ENCODE results near the gene PHLPP1. TPM values are rescaled to one million over a fixed set of nuclear protein-coding genes. Genes with fewer than 3 reads are reported as not detected.
"Not testable (repeated sequence)": the region's sequence is repeated elsewhere in the genome, so short reads cannot be mapped to it uniquely, and the experiment has no call there.

The PHLPP1 gene
- polyA plus RNA-seq, 10 donors = 3.9 to 13.1 (median 7.9) TPM

DNA sequence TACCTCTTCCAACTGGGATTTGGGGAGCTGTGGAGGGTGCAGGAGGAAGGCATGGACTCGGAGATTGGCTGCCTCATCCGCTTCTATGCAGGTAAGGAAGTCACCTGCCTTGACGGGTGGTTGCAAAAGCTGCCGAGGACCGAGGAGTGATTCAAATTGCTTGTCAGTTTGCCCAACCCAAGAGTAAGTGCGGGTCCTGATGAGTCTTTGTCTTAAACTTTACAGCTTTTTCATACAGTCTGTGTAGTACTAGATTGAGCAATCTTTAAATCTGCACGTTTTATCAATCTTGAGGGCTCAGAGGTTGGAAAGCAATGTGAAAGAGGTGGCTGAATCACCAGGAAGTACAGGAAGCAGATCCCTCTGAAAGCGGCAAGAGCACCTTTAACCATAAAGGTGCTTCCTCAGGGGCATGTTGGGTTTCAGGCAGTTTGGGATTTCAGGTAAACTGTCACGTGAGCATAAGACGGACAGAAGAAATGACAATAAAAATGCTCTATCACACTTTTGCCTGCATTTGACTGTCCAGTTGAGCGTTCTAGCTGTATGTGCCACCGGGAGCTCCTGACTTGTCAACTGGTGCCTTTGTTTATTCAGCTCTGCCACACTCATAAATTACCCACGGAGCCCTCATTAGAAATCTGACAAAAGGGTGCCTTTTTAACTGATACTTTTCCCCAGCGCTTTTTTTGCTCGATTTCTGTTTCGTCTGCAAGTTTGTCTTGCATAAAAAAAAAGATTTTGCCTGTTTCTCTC is 2.0 kb downstream of the PHLPP1 start:
- peak in 1 of 3 donors; percentile 73 for DNase-seq

DNA sequence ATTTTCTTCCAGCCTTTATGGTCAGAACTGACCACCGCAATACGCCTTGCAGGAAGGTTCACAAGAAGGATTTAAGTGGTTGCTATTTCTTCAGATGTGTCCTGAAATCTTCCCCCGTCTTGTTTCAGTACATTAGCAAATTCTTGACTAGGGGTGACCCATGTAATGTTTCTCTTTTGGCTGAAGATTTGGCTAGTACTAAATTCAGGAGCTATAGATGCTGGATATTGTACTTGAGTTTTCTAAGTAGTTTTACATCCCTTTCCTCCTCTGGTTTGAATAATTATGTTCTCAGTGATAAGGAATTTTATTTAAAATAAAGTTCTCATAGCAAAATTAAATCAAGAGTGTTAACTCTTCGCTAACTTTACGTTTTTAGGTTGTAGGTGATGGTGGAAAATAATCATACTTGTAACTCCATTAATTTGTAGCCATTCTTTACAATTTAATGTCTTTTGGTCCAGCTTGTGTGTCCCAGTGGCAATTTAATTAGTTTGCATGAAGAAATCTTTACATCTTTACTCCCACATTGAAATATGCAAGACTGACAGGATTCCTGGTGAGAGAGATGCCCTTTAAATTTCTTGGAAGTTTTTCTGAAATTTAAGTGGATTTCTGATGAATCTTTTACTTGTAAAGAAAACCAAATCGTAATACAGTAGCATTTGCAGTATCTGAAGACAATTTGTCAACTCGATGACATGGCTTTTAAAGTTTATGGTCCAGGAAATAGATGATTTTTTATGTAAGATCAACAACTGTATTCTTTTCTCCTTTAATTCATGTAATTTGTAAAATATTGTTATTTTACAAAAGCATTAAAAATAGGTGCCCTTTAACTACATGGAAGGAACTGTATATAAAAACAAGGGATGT is 2.8 kb downstream of the PHLPP1 start:
- peak in 1 of 3 donors; percentile 52 for DNase-seq

DNA sequence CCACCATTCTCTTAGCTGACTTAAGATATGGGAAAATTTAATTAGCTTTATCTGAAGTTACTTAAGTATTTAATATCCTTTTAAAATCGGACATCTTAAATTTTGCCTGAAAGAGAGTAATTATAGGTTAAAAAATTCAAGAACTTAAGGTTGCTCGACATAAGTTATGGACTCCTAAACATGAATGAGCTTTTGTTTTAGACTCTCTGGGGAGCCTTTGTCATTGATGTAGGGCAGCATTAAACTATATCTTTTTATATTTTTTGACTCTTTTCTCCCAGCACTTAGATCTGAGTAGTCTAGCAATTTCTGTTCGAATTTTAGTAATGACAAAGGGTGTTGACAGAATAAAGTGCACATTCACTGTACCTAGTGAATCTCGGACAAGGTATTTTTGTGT is 4.7 kb downstream of the PHLPP1 start:
- no peak for DNase-seq

DNA sequence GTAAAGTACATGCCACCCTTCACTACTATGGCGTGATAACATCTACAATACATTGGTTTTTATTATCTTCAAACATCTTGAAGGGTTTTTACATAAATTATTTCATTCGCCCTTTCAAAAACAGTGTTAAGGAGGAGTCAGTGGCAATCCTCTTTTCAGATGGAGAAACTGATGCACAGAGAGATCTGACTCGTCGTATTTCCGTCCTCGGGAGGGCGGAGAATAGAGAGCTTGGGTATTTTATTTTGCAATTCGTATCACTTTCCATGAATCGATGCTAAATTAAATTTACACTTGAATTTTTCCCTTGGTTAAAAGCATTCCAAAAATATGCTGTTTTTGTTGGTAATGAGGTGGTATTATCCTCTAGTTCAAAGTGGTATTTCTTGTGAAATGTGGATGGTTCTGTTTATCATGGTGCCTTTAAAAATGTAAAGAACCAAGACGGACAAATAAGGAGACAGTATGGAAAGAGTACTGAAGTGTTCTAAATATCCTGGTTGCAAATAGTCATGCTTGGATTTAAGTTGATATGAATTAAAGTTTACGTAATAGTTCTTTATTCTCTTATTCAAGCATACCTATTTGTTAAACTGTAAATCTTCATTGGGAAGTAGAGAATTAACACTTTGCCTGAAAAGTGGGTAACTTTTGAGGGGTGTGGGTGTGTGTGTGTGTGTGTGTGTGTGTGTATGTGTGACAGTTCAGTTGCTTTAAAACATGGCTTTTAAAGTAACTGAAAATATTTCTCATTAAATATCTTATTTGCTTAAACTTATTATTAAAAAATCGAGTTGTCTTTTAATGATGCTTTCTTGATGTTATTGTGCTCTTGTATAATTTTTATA is 5.6 kb downstream of the PHLPP1 start:
- DNase-seq = peak in 1 of 3 donors; percentile 24

DNA sequence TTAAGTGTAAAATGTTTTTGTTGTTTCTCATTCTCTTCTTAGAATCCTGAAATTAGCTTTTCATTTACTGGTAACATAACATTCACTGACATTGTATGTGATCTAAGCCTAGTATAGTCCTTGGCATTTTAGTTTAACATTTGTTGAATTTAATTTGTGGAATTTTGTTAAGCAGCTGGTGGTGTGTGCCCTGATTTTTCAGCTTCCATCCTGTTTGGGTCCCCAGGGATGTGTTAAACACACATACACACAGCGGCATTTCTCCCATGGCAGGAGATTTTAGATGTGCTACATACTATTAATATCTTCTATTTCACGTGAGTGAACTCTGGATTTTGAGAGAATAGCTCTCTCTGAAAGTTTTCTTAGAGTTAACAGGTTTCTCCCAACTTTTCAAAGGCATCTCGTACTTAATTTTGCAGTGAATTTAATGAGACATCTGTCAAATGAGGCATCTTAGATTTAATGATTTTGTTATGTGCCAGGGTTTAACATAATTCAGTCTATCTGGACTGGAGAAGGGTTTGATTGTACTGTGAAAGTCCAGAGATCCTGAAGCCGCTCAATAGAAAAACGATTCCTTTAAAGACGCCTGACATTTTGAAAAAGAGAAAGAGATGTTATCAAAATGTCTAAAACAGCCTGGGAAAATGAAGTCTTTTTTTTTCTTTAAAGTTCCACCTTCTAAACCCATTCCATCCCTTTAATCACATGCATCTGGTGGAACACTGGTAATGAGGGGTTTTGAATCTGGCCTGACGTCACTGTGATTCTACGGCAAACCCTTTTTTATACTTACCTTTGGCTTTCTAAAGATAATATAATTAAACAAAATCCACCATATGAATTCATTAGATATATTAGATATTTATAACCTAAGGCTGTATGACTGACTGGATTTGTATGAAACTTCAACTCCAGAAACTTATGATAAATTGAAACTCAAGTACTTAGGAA is 6.8 kb downstream of the PHLPP1 start:
- peak in 1 of 3 donors; percentile 48 for DNase-seq

DNA sequence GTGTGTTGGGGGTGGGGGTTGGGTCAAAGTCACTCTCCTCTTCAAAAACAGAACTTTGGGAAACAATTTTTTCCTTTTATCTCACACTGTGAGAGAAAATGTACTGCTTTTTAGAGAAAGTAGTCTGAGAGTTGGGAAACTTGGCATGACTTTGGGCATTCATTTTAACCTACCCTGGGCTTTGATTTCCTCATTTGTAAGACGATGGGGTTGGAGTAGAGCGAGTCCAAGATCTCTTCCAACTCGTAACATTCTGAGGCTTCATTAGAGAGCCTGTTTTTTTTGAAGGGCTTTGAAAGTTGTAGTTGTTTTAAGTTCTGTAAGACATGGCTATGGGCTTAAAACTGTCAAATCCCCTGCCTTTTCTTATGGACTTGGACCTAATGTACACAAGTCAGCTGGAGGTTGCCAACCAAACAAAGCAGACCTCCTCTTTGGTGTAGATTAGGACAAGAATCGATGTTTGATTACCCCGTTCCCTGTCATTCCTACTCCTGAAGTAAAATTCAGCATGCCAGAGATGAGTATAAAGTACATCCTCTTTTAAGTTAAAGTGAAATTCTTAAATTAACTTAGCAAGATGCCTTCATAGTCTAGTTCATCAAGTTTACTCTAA is 8.4 kb downstream of the PHLPP1 start:
- DNase-seq = no peak

DNA sequence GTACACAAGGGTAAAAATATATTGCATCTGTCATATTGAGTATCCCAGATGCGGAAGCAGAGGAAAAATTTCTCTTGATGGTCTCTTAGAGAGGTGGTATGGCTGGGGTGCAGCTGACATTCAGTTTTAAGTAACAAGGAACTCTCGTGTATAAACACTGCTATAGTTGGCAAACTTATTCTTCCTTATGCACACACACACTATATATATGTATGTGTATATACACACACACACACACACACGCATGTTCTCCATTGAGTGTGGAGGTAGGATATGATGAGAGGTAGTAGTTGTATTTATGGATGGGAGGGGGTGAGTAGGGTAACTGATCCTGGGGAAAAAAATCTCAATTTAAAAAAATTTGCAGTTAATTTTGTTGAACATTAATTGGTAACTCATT is 10.6 kb downstream of the PHLPP1 start:
- no peak for DNase-seq

DNA sequence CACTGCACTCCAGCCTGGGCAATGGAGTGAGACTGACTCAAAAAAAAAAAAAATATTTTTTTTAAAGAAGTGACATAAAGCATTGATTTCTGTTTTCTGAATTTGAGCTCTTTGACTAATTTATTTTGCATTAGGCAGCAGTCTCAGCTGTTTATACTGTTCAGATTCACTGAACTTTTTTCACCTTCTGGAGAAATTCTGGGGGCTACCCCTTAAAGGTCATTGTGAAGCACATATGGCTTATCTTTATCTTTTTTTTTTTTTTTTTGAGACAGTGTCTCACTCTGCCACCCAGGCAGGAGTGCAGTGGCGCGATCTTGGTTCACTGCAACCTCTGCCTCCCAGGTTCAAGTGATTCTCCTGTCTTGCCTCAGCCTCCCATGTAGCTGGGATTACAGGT is 12.9 kb downstream of the PHLPP1 start:
- no peak for DNase-seq

DNA sequence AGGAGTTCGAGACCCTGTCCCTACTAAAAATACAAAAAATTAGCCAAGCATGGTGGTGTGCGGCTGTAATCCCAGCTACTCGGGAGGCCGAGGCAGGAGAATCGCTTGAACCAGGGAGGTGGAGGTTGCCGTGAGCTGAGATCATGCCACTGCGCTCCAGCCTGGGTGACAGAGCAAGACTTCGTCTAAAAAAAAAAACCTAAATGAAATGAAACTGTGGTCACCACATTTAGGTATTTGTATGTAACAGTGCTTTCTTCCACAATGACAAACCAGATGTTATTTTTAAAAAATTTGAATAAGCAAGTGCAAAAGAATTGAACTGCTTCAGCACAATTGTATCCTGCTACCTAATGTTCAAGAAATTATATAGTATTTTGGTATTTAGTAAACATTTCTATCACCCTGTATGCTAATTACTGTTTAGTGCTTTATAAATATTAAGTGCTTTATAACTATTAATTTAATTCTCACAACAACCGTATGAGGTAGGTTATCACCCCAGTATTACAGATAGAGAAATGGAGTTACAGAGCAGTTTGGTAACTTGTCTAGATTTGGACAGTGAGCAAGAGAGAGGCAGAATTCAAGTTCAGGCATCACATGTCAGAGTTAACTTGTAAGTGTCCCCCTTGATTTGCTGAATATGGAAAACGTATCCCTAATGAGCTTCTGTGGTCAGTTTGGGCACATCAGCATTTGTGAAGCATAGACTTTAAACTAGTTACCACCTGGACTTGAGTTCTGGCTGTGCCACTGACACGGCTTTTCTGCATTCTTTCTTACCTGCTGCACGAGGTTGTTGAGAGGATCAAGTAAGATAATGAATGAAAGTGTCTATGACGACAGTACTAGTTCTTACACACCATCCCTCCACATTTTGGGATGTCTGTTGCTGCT is 14.4 kb downstream of the PHLPP1 start:
- no peak for DNase-seq

DNA sequence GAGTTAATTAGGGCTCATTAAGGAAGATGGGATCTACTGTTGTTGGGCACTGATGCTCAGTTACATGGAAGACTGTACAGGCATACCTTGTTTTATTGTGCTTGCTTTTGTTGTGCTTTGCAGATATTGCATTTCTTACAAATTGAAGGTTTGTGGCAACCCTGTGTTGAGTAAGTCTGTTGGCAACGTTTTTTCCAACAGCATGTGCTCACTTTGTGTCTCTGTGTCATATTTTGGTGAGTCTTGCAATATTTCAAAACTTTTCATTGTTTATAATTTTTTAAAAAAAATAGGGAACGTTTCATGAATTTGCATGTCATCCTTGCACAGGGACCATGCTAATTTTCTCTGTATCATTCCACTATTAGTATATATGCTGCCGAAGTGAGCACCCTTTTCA is 15.6 kb downstream of the PHLPP1 start:
- no peak for DNase-seq

DNA sequence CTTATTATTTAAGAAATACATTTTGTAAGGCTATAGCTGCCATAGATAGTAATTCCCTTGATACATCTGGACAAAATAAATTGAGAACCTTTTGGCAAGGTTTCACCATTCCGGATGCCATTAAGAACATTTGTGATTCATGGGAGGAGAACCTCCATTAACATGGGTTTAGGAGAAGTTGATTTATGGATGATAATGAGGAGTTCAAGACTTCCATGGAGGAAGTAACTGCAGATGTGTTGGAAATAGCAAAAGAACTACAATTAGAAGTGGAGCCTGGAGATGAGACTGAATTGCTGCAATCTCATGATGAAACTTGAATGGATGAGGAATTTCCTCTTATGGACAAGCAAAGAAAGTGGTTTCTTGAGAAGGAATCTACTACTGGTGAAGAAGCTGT is 17.3 kb downstream of the PHLPP1 start:
- DNase-seq = no peak

DNA sequence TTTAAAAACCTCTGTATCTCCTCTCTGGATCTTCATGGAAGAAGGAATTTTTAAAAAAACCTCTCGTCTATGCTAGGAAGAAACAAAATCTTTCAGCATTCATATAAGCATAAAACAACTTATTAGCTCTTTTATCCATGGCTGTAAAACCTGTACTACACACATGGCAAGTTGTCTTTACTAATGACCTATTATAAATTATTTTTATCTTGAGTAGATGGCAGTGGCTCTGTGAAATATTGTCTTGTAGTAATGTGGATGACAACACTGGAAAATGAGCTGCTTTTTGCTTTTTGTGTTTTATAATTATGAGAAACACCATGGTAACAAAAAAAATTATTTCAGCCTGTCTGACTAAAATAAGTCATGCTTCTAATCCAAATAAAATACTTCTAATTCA is 18.9 kb downstream of the PHLPP1 start:
- DNase-seq = no peak

DNA sequence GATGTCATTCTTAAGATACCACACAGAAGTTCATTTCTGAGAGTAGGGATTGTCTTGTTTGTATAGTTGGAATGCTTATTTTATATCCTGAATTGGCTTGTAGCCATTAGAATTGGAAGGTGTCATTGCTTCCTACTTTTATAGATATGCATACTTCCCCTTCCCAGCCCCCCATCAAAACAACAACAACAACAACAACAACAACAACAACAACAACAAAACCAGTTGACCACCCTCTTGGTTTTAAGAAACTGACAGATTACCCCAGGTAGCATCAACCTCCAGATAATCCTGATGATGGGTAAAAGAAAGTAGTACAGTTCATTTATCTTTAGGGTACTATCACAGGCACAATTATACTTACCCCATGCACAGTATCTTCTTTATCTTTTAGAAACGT is 20.0 kb downstream of the PHLPP1 start:
- no peak for DNase-seq

DNA sequence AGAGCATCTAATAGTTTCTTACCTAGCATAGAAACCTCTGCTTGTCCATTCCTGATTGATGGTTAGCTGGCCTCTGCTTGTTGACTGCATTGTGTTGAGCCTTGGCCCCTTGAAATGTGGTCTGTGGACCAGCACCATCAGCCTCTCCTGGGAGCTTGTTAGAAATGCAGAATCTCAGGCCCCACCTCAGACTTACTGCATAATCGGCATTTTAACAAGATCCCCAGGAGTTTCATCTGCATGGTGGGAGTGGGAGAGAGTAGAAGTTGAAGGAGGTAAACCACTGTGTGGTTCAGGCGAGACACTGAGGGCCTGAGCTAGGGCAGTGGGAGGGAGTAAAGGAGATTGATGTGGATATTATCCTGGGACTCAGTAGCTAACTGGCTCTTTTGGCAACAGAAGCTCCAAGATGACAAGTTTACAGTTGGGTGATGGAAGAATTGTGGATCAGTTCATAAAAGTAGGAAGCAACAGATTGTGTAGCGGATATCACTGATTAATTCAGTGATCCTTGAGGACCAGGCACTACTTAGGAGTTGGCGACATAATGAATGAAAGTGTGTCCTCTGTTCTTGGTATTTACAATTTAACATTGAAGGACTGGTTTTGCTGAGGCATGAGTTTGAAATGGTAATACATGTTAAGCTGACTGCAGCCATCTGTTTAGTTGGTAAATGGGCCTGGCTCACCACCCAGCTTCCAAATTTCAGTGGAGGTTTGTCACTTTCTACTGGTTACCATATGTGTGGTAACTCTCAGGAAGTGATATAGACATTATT is 20.9 kb downstream of the PHLPP1 start:
- no peak for DNase-seq

DNA sequence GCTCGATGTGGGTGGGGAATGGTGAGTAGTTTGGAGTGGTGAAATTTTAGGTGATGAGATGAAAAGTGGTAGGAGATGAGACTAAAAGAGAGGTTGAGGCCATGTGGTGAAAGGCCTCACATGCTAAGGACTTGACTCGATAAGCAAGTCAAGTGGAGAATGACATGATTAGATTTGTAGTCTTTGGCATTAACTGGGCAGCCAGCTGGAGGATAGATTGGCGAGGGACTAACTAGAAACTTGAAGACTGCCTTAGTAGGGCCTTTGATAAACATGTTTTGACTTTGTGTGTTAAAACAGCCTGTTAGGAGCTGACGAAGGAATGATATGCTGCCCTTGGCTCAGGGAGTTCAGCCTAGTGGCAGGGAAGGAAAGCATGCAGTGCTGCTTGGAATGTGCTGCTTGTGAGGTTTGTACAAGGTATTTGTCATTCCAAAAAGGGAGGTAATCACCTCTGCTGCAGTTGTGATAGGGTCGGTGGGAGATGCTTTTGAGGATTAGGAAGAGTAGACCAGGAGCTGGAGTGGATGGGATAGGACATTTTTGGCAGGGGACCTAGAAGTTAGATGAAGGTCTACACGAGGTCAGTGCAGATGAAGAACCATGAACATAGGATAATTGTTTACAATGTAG is 22.0 kb downstream of the PHLPP1 start:
- DNase-seq = no peak

DNA sequence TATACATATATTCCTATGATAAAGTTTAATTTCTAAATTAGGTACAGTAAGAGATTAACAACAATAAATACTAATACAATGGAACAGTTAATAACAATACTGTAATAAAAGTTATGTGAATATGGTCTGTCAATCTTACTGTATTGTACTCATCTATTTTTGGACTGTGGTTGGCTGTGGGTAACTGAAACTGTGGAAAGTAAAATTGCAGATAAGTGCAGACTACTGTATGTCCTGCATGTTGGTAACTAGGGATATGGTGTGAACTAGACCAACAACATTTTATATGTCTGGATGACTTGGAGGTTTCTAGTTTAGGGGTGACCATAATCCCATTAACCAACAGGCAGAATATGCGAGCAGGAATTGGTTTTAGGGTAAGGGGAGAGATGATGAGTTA is 23.3 kb downstream of the PHLPP1 start:
- DNase-seq = no peak

DNA sequence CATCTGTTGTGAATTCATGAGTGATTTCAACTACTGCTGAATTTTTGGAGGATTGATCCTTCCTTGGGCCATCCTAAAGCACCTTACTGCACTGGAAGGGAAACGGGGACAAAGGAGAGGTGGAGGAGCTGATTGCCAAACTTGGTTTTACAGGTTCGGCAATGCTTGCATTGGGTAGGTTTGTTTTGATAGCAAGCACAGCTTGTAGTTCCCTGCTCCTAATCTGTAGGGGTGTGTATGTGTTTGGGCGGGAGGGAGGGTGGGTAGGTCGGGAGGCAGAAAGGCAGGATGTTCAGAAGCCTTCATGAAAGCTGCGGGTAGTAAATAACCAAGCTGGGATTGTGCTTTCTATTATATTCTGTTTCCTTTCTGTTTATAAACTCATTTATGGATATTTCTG is 24.6 kb downstream of the PHLPP1 start:
- no peak for DNase-seq

DNA sequence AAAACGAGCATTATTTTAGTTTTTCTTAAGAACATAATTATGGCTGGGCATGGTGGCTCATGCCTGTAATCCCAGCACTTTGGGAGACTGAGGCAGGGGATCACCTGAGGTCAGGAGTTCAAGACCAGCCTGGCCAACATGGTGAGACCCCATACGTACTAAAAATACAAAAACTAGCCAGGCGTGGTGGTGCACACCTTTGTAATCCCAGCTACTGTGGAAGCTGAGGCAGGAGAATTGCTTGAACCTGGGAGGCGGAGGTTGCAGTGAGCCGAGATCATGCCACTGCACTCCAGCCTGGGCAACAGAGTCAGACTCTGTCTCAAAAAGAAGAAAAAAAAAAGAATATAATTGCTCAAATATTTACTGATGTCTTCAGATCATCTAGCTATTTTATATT is 25.3 kb downstream of the PHLPP1 start:
- not testable (repeated sequence) for DNase-seq
